ENCODE results near the gene METTL8. TPM values are rescaled to one million over a fixed set of nuclear protein-coding genes. Genes with fewer than 3 reads are reported as not detected.
"Not testable (repeated sequence)": the region's sequence is repeated elsewhere in the genome, so short reads cannot be mapped to it uniquely, and the experiment has no call there.

Gene METTL8
- total and polyA plus RNA-seq, 9 donors, result 4.5 to 33.0 (median 17.2) TPM

- Histone ChIP-seq H3K9me3 (no peaks in the 10 kb centered on the region), H3K4me1 (ENCODE audit: insufficient read depth) (no peaks in the 10 kb centered on the region), H3K27me3 (no peaks in the 10 kb centered on the region), H3K4me3 (no peak overlapping the region), H3K27ac (no peak overlapping the region), H3K36me3 (no peaks in the 10 kb centered on the region)
- WGBS, 3 donors, result 55 to 100% (median 93%) methylated on average over 1 of the region's 1 CpG
- TF ChIP-seq EP300 (IDR thresholded peaks at IDR 0.05) (no peak), POLR2A (IDR thresholded peaks at IDR 0.05) (no peak), CTCF (IDR thresholded peaks at IDR 0.05) (no peak)
- intact Hi-C loops (cut with DNase I), result no loop called here
- DNase-seq, result no peak
Measured at GRCh38 chr2:171365778-171366177, 68.0 kb downstream of the METTL8 start.

DNA sequence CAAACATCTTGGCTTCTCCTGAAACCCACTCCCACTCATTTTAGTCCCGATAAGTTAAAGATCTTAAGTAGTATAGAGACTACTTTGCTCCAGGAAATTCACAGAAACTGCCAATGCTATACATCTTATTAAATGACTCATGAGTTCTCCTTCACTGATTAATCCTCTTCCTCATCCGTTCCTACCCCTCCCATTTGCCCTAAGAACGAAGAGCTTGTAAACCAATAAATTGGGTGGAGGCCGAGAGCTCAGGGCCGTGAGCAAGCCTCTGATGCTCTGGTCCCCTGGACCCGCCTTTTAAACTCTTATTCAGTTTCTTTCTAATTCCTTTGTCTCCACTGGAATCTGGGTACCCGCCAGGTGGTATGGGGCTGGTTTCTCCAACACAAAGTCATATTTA is 68.6 kb downstream of the METTL8 start:
- DNase-seq, result no peak
- Histone ChIP-seq H3K9me3 (no peaks in the 10 kb centered on the region), H3K27me3 (no peaks in the 10 kb centered on the region), H3K36me3 (no peaks in the 10 kb centered on the region), H3K4me1 (ENCODE audit: insufficient read depth) (no peaks in the 10 kb centered on the region), H3K4me3 (no peak overlapping the region), H3K27ac (no peak overlapping the region)
- intact Hi-C loops (cut with DNase I), result no loop called here
- TF ChIP-seq CTCF (IDR thresholded peaks at IDR 0.05) (no peak), EP300 (IDR thresholded peaks at IDR 0.05) (no peak), POLR2A (IDR thresholded peaks at IDR 0.05) (no peak)
- 86 to 91% (median 87%) methylated on average over 7 of the region's 7 CpGs for WGBS, 3 donors

GRCh38 chr2:171362396-171362795 is 71.4 kb downstream of the METTL8 start:
- no peaks in the 10 kb centered on the region for H3K4me1 ChIP-seq (ENCODE audit: insufficient read depth)
- no peak for DNase-seq
- H3K9me3 ChIP-seq, result no peaks in the 10 kb centered on the region
- TF ChIP-seq CTCF (IDR thresholded peaks at IDR 0.05), result no peak
- TF ChIP-seq POLR2A (IDR thresholded peaks at IDR 0.05), result no peak
- TF ChIP-seq EP300 (IDR thresholded peaks at IDR 0.05), result no peak
- WGBS, 3 donors, result 86 to 93% (median 89%) methylated on average over 2 of the region's 2 CpGs
- H3K4me3 ChIP-seq, result no peak overlapping the region
- no peaks in the 10 kb centered on the region for H3K36me3 ChIP-seq
- no peak overlapping the region for H3K27ac ChIP-seq
- intact Hi-C loops (cut with DNase I), result no loop called here
- H3K27me3 ChIP-seq, result no peaks in the 10 kb centered on the region

DNA sequence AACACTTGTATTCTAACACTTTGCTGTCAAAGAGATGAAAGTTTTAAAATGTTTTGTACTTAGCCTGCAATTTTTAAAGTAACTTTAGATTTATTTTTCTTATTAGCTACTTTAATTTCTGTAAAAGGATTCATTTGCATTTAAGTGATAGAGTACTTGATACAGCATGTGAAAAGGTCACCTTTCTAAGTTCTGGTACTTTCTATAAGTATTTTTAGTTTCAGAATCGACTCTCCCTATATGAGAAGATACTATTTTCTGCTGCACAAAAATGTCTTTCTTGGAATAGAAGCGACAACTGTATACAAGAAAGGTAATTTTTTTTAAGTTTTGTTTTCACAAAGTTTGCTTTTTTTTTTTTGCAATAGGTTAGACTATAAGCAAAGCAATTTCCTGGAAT is 72.9 kb downstream of the METTL8 start:
- TF ChIP-seq CTCF (IDR thresholded peaks at IDR 0.05) (no peak), POLR2A (IDR thresholded peaks at IDR 0.05) (no peak), EP300 (IDR thresholded peaks at IDR 0.05) (no peak)
- Histone ChIP-seq H3K4me1 (ENCODE audit: insufficient read depth) (no peaks in the 10 kb centered on the region), H3K27ac (no peak overlapping the region), H3K9me3 (no peaks in the 10 kb centered on the region), H3K4me3 (no peak overlapping the region), H3K36me3 (no peaks in the 10 kb centered on the region), H3K27me3 (no peaks in the 10 kb centered on the region)
- WGBS, 3 donors, result 87 to 92% (median 92%) methylated on average over 2 of the region's 2 CpGs
- intact Hi-C loops (cut with DNase I), result no loop called here
- no peak for DNase-seq

GRCh38 chr2:171353746-171354145 is 80.0 kb downstream of the METTL8 start:
- H3K27ac ChIP-seq; DNase-seq; intact Hi-C loops (cut with DNase I); H3K4me1 ChIP-seq (ENCODE audit: insufficient read depth); H3K36me3 ChIP-seq; H3K4me3 ChIP-seq; H3K9me3 ChIP-seq; H3K27me3 ChIP-seq: not testable (repeated sequence)
- WGBS, 3 donors, result 95 to 100% (median 99%) methylated on average over 3 of the region's 3 CpGs
